Spinal cord (tissue), 10 donors: Measurements from ENCODE around the gene HES7. TPM values are rescaled to one million over a fixed set of nuclear protein-coding genes. Genes with fewer than 3 reads are reported as not detected.
A peak's percentile ranks its signal among the peaks of the same experiment; 100 is the strongest.

Experiments
- DNase-seq, 6 donors: peaks; one replicate each; pipeline versions ENCODE4 v3.0.0 to v3.0.0-alpha.2; 2013 to 2015; ENCODE audit warnings: low spot score in 6 of 6, low read depth in 4 of 6
- H3K27ac ChIP-seq: one replicate; pipeline ENCODE4 v1.5.1; 2013; ENCODE audit warnings: low read depth, low read length, control low read depth
- H3K27me3 ChIP-seq: one replicate; pipeline ENCODE4 v1.6.1; 2013; ENCODE audit warnings: low read length; ENCODE audit not compliant: control insufficient read depth, insufficient read depth
- H3K36me3 ChIP-seq: one replicate; pipeline ENCODE4 v1.6.1; 2013; ENCODE audit warnings: low read length; ENCODE audit not compliant: control insufficient read depth, insufficient read depth
- H3K4me1 ChIP-seq: one replicate; pipeline ENCODE4 v1.6.1; 2013; ENCODE audit warnings: low read length; ENCODE audit not compliant: control insufficient read depth, insufficient read depth
- H3K4me3 ChIP-seq: one replicate; pipeline ENCODE4 v1.5.1; 2013; ENCODE audit warnings: low read depth, low read length, control low read depth
- H3K9me3 ChIP-seq: one replicate; pipeline ENCODE4 v1.6.1; 2013; ENCODE audit warnings: low read length; ENCODE audit not compliant: control insufficient read depth, insufficient read depth
- WGBS: methylation state at CpG from one replicate; pipeline ENCODE4 v1.1.5; 2013; ENCODE audit warnings: missing lambda C conversion rate; ENCODE audit not compliant: insufficient coverage; 5-methylcytosine and 5-hydroxymethylcytosine counted together
- polyA plus RNA-seq, 2 donors: library from polyadenylated mRNA; unstranded; fragments of 120-200 nt; gene quantifications; one replicate each; pipeline ENCODE4 v1.2.1, GENCODE V29; 2013; ENCODE audit not compliant: insufficient read length in 2 of 2
- total RNA-seq, 2 donors: library from RNA; depleted of rRNA in 1 of 2; stranded (reverse); fragments of 120-200 nt in 1 of 2; fragments of >200 nt in 1 of 2; gene quantifications; one replicate each; pipeline versions ENCODE4 v1.2.3 to v1.2.4, GENCODE V29; 2013 to 2014
- donor health status: healthy.

The HES7 gene
- total and polyA plus RNA-seq, 4 donors: 0.20 to 2.5 (median 1.0) TPM

DNA sequence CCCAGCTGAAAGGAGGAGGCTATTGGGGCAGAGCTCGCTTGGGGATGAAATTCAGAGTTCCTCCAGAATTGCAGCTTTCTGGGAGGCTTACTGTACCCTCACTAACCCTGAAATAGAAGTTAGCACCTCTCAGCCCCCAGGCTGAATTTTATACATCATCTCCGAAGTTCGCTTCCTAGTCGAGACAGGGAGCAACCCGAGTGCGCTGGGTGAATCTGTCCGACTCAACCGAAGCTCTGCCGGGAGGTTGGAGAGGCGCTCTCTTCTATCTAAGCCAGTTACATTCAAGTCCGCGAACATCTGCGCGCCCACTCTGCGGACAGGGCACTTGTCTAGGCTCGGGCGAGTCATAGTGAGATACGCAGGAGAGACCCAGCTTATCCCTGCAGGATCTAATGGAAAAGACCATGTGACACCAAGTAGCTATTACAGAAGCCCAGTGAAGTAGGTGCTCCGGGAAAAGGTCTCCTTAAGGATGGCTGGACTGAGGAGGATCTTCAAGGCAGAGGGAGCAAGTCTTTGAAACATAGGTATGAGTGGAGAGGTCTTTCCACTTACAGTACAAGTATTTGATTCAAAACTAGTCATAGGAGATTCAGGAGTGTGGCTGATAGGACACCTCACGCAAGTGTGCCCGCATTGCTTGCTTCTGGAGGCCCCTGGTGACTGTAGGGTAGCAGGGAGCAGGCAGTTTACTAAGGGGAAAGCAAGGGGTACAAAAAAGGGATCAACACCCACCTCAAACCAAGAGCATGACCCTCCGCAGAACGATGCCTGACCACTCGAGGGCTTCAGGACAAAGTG is 646 bp upstream of the HES7 start:
- Histone ChIP-seq H3K27me3 (peaks cover 37% of the 10 kb centered on the region), H3K27ac (peak overlapping the region; percentile 52), H3K9me3 (no peaks in the 10 kb centered on the region), H3K4me1 (peaks cover 64% of the 10 kb centered on the region), H3K36me3 (no peaks in the 10 kb centered on the region), H3K4me3 (peak overlapping the region; percentile 82)
- DNase-seq: peak in 1 of 6 donors; percentile 33
- 6% methylated on average over 21 of the region's 24 CpGs for WGBS

GRCh38 chr17:8122924-8123694 is 797 bp downstream of the HES7 start:
- Histone ChIP-seq H3K36me3 (no peaks in the 10 kb centered on the region), H3K4me1 (peaks cover 71% of the 10 kb centered on the region), H3K4me3 (peak overlapping the region; percentile 82), H3K9me3 (no peaks in the 10 kb centered on the region), H3K27ac (no peak overlapping the region), H3K27me3 (peaks cover 37% of the 10 kb centered on the region)
- WGBS: under 1% methylated on average over 53 of the region's 55 CpGs
- DNase-seq: peak in 2 of 6 donors; percentile 47 to 55

- Histone ChIP-seq H3K4me1 (peaks cover 76% of the 10 kb centered on the region), H3K9me3 (no peaks in the 10 kb centered on the region), H3K4me3 (peak overlapping the region; percentile 82), H3K27me3 (peaks cover 40% of the 10 kb centered on the region), H3K36me3 (no peaks in the 10 kb centered on the region), H3K27ac (no peak overlapping the region)
- under 1% methylated on average over 25 of the region's 29 CpGs for WGBS
- DNase-seq: peak in 2 of 6 donors; percentile 51 to 63
These were observed 1.4 kb downstream of the HES7 start for GRCh38 chr17:8122422-8122923.

DNA sequence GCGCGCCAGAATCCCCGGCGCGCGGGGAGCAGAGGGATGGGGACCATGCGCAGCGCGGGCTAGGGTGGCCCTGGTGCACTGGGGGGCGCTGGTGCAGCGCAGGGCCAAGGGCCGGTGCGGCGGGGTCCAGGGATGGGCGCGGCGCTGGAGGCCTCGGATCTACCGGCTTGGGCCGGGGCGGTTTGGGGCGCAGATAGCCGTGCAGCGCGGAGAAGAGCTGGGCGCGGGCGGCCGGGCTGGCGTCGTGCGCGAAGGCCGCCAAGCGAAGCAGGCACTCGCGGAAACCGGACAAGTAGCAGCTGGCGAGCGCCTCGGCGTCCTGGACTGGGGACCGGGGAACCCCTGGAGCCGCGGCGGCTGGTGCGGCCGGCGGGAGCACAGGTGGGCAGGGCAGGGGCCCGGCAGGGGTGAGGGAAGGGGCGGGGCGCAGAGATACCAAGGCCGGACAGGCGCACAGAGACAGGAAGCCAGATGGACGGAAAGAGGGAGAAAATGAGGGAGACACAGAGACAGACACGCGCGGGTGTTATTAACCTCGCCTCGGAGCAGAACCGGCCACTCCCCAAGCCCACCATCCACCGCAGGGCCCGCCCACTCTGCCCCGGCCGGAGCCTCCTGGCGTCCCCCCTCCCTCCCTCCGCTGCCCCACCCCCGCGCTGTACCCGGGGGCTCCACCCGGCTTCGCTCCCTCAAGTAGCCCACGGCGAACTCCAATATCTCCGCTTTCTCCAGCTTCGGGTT is 2.1 kb downstream of the HES7 start:
- under 1% methylated on average over 66 of the region's 76 CpGs for WGBS

DNA sequence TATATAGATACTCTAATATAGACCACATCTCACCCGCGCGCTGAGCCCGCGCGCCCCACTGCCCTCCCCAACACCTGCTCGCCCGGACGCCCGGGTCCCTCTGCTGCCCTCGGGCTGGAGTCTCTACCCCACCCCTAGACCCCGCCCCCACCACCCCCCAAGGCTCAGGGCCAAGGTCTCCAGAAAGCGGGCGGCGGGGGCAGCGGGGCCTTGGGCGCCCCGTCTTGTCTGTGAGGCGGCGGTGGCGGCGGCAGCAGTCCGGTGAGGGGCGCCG is 2.6 kb downstream of the HES7 start:
- Histone ChIP-seq H3K27ac (no peak overlapping the region), H3K4me3 (peak overlapping the region; percentile 84), H3K27me3 (peaks cover 49% of the 10 kb centered on the region), H3K4me1 (peaks cover 77% of the 10 kb centered on the region), H3K9me3 (no peaks in the 10 kb centered on the region), H3K36me3 (no peaks in the 10 kb centered on the region)
- WGBS: 0% methylated on average over 13 of the region's 25 CpGs
- no peak for DNase-seq

More for the DNA sequence above, 2.1 kb downstream of the HES7 start:
- peaks cover 76% of the 10 kb centered on the region for H3K4me1 ChIP-seq
- peak in 2 of 6 donors; percentile 83 to 84 for DNase-seq
- H3K4me3 ChIP-seq: peak overlapping the region; percentile 82
- no peaks in the 10 kb centered on the region for H3K9me3 ChIP-seq
- H3K36me3 ChIP-seq: no peaks in the 10 kb centered on the region
- H3K27ac ChIP-seq: no peak overlapping the region
- peaks cover 44% of the 10 kb centered on the region for H3K27me3 ChIP-seq

DNA sequence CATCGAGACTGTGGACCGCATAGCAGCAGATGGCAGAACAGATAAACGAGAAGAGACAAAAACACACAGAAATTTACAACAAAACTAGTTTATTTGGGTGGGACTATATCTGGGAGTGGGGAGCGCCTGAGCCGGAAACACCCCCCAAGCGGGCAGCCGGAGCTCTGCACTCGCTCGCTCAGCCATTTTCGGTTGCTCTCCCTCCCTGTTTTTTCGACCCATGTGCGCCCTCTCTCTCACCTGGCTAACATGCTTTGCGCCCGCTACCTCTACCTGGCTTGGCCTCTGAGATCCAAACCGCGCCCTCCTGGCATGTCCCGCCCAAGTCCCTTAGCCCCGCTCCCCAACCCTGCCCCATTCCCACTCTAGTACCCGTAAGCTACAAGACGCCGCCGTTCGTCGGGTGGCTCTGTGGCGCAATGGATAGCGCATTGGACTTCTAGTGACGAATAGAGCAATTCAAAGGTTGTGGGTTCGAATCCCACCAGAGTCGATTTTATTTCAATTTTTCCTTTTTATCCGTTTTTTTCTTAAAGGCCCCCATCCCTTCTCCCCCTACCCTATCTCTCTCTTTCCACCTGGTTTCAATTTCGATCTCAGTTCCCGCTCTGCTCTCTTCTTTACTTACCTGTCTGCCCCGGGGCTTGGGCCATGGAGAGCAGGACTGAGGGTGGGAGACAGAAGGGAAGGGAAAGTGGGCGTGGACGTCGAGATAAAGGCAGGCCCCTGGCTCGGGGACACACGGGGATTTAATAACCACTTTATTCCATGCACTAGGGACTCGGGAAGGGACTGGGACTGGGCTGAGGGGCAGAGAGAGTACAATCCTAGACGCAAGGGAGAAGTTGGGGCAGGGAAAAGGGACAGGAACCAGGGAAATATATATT is 3.1 kb downstream of the HES7 start:
- peak in 2 of 6 donors; percentile 83 to 87 for DNase-seq
- H3K27me3 ChIP-seq: peaks cover 54% of the 10 kb centered on the region
- WGBS: 2% methylated on average over 24 of the region's 40 CpGs
- no peaks in the 10 kb centered on the region for H3K36me3 ChIP-seq
- peak overlapping the region; percentile 92 for H3K27ac ChIP-seq
- peak overlapping the region; percentile 84 for H3K4me3 ChIP-seq
- H3K9me3 ChIP-seq: no peaks in the 10 kb centered on the region
- peaks cover 73% of the 10 kb centered on the region for H3K4me1 ChIP-seq

- no peaks in the 10 kb centered on the region for H3K36me3 ChIP-seq
- no peaks in the 10 kb centered on the region for H3K9me3 ChIP-seq
- peaks cover 57% of the 10 kb centered on the region for H3K27me3 ChIP-seq
- DNase-seq: peak in 4 of 6 donors; percentile 88 to 98 (median 94)
- H3K4me3 ChIP-seq: peak overlapping the region; percentile 84
- peak overlapping the region; percentile 92 for H3K27ac ChIP-seq
- WGBS: 0% methylated on average over 14 of the region's 28 CpGs
- H3K4me1 ChIP-seq: peaks cover 65% of the 10 kb centered on the region
These were observed 4.1 kb downstream of the HES7 start for GRCh38 chr17:8119581-8120519.
